Measurements from ENCODE around the gene DICER1. TPM values are rescaled to one million over a fixed set of nuclear protein-coding genes. Genes with fewer than 3 reads are reported as not detected.

Gene DICER1
- total RNA-seq, 1 donor from 2014 or later, result 118 TPM

- peaks cover 34% of the 10 kb centered on the region for H3K36me3 Mint-ChIP-seq (ENCODE audit: insufficient read depth)
- peaks cover 12% of the 10 kb centered on the region for H3K4me1 Mint-ChIP-seq (ENCODE audit: low read depth)
- no peak overlapping the region for H3K4me3 Mint-ChIP-seq (ENCODE audit: low read depth)
- DNase-seq (ENCODE audit: low spot score, unreplicated experiment), result no peak
- H3K27me3 Mint-ChIP-seq, result no peaks in the 10 kb centered on the region
- H3K9me3 Mint-ChIP-seq (ENCODE audit: low read depth), result no peaks in the 10 kb centered on the region
- H3K27ac Mint-ChIP-seq, result peak overlapping the region; percentile 90
- TF ChIP-seq, protein P1, sequence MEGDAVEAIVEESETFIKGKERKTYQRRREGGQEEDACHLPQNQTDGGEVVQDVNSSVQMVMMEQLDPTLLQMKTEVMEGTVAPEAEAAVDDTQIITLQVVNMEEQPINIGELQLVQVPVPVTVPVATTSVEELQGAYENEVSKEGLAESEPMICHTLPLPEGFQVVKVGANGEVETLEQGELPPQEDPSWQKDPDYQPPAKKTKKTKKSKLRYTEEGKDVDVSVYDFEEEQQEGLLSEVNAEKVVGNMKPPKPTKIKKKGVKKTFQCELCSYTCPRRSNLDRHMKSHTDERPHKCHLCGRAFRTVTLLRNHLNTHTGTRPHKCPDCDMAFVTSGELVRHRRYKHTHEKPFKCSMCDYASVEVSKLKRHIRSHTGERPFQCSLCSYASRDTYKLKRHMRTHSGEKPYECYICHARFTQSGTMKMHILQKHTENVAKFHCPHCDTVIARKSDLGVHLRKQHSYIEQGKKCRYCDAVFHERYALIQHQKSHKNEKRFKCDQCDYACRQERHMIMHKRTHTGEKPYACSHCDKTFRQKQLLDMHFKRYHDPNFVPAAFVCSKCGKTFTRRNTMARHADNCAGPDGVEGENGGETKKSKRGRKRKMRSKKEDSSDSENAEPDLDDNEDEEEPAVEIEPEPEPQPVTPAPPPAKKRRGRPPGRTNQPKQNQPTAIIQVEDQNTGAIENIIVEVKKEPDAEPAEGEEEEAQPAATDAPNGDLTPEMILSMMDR (IDR thresholded peaks at IDR 0.05; ENCODE audit: unreplicated experiment), result no peak
Observed at GRCh38 chr14:95125221-95125620, 32.1 kb downstream of the DICER1 start.

GRCh38 chr14:95123891-95124579 is 33.3 kb downstream of the DICER1 start:
- no peaks in the 10 kb centered on the region for H3K9me3 Mint-ChIP-seq (ENCODE audit: low read depth)
- H3K4me3 Mint-ChIP-seq (ENCODE audit: low read depth), result no peak overlapping the region
- DNase-seq (ENCODE audit: low spot score, unreplicated experiment), result no peak
- peaks cover 11% of the 10 kb centered on the region for H3K4me1 Mint-ChIP-seq (ENCODE audit: low read depth)
- H3K27me3 Mint-ChIP-seq, result no peaks in the 10 kb centered on the region
- TF ChIP-seq, protein P1 (IDR thresholded peaks at IDR 0.05; ENCODE audit: unreplicated experiment), result no peak
- peaks cover 26% of the 10 kb centered on the region for H3K36me3 Mint-ChIP-seq (ENCODE audit: insufficient read depth)
- H3K27ac Mint-ChIP-seq, result no peak overlapping the region

DNA sequence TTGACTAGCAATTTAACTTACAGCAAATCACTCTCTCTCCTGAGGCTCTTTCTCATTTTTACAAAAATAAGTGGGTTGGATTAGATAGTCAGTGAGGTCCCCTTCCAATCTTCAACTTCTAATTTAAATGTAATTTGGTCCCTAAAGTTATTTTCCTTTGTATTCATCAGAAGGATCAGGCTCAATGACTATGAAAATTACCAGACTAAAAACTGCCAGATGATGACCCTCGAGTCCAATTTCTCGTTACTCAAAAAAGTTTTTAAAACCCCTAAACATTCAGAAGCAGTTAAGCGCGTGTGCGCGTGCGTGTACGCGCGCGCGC is 34.7 kb downstream of the DICER1 start:
- H3K9me3 Mint-ChIP-seq (ENCODE audit: low read depth), result no peaks in the 10 kb centered on the region
- H3K4me1 Mint-ChIP-seq (ENCODE audit: low read depth), result peaks cover 3% of the 10 kb centered on the region
- DNase-seq (ENCODE audit: low spot score, unreplicated experiment), result no peak
- no peak overlapping the region for H3K4me3 Mint-ChIP-seq (ENCODE audit: low read depth)
- H3K36me3 Mint-ChIP-seq (ENCODE audit: insufficient read depth), result peaks cover 22% of the 10 kb centered on the region
- no peaks in the 10 kb centered on the region for H3K27me3 Mint-ChIP-seq
- TF ChIP-seq, protein P1 (IDR thresholded peaks at IDR 0.05; ENCODE audit: unreplicated experiment), result no peak
- no peak overlapping the region for H3K27ac Mint-ChIP-seq

DNA sequence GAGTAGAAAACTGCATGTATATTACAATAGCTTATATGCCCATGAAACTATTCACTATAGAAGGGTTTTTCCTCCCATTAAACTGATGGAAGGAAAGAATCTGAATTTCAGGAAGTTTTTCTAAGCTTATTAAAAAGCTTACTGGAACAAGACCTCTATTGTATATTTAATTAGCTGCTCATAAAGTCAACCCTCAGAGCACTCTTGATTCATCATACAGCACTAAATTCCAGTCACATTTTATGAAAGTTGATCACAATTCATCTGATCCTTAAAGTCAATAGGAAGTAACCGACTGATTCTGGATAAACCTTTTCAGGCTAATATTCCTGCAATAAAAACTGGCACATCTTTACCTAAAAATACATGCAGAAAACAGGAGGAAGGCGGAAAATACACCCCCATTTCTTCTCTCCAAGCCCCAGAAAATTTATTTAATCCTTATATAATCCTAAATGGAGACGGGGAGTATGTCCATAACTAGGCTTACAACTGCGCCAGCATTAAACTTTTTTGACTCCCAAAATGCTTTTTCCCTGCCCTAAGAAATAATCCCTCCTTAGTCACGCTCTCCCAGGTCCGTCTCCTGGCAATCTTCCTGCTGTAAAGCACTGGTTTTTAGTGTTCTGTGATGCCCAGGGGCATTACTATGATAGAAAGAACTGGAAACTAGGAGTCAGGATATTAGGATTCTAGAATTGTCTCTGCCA is 35.3 kb downstream of the DICER1 start:
- DNase-seq (ENCODE audit: low spot score, unreplicated experiment), result no peak
- Mint-ChIP-seq H3K27ac (no peak overlapping the region), H3K4me3 (ENCODE audit: low read depth) (no peak overlapping the region), H3K27me3 (no peaks in the 10 kb centered on the region), H3K36me3 (ENCODE audit: insufficient read depth) (peaks cover 22% of the 10 kb centered on the region), H3K4me1 (ENCODE audit: low read depth) (peaks cover under 1% of the 10 kb centered on the region), H3K9me3 (ENCODE audit: low read depth) (no peaks in the 10 kb centered on the region)
- TF ChIP-seq, protein P1 (IDR thresholded peaks at IDR 0.05; ENCODE audit: unreplicated experiment), result no peak

GRCh38 chr14:95119336-95119735 is 38.0 kb downstream of the DICER1 start:
- TF ChIP-seq, protein P1 (IDR thresholded peaks at IDR 0.05; ENCODE audit: unreplicated experiment), result no peak
- Mint-ChIP-seq H3K4me1 (ENCODE audit: low read depth) (no peaks in the 10 kb centered on the region), H3K36me3 (ENCODE audit: insufficient read depth) (peaks cover 31% of the 10 kb centered on the region), H3K27ac (peak overlapping the region; percentile 43), H3K9me3 (ENCODE audit: low read depth) (no peaks in the 10 kb centered on the region), H3K4me3 (ENCODE audit: low read depth) (no peak overlapping the region), H3K27me3 (no peaks in the 10 kb centered on the region)
- DNase-seq (ENCODE audit: low spot score, unreplicated experiment), result no peak
